Activated naive CD4-positive, alpha-beta T cell treated with anti-CD3 and anti-CD28 coated beads, Interleukin-2, amount 50 U/mL, for 24 hours (primary cell): ENCODE measurements around the gene GABPB2.

Experiments
- H3K27ac Mint-ChIP-seq: one replicate; pipeline ENCODE4 v1.8.0; 2021; ENCODE audit warnings: mild to moderate bottlenecking, mixed read lengths
- H3K27me3 Mint-ChIP-seq: one replicate; pipeline ENCODE4 v1.8.0; 2021; ENCODE audit warnings: mixed read lengths
- H3K36me3 Mint-ChIP-seq: one replicate; pipeline ENCODE4 v1.8.0; 2021; ENCODE audit warnings: mixed read lengths
- H3K4me1 Mint-ChIP-seq: one replicate; pipeline ENCODE4 v1.8.0; 2021; ENCODE audit warnings: mixed read lengths
- H3K4me3 Mint-ChIP-seq: one replicate; pipeline ENCODE4 v1.8.0; 2021; ENCODE audit warnings: mild to moderate bottlenecking, mixed read lengths
- H3K9me3 Mint-ChIP-seq: one replicate; pipeline ENCODE4 v1.8.0; 2021; ENCODE audit warnings: mixed read lengths

Gene GABPB2

DNA sequence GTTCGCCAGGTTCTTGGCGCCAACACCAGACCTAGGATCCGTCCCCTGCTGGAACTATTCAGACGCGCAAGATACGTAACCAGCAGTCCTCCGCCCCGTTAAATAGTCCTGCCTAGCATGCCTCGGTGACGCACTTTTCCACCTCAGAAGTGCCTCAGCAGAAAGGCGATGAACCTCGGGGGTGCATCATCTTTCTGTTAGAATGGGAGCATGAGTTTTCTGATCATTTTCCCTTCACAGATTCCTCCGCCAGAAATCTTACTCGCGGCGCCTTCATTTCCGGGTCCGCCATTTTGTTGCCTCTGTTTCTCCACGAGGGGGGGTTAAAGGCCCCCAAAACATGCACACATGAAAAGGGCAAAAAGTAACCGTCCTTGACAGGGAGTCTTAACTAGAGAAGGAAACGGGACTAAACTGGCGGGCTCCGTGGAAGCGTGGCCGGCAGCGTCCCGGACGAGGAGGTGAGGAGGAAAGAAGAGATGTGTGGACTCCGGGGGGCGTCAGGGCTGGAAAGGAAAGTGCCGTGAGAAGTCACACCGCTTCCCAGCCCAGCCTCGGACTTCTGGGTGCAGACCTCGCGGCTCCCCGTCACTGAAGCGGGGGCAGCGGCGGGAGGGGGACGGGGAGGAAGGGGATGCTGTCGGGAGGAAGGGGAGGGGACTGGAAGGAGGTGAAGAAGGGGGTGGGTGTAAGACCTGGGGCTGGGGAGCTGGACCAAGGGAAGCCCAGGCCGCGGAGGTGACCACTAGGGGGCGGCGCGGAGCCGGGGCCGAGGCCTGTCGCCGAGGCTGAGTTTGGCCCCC, at the start of gene GABPB2:
Gene GABPB2, plus strand, starts transcription at position 288 of the 803 bp plus-strand sequence. CDS start 17,429 bp downstream, outside the sequence.
- Mint-ChIP-seq H3K9me3 (no peaks in the 10 kb centered on the region), H3K27me3 (no peaks in the 10 kb centered on the region), H3K36me3 (peaks cover 3% of the 10 kb centered on the region), H3K4me1 (peaks cover 25% of the 10 kb centered on the region), H3K4me3 (peak within 1 kb of the TSS; percentile 95), H3K27ac (peak within 1 kb of the TSS; percentile 100)

DNA sequence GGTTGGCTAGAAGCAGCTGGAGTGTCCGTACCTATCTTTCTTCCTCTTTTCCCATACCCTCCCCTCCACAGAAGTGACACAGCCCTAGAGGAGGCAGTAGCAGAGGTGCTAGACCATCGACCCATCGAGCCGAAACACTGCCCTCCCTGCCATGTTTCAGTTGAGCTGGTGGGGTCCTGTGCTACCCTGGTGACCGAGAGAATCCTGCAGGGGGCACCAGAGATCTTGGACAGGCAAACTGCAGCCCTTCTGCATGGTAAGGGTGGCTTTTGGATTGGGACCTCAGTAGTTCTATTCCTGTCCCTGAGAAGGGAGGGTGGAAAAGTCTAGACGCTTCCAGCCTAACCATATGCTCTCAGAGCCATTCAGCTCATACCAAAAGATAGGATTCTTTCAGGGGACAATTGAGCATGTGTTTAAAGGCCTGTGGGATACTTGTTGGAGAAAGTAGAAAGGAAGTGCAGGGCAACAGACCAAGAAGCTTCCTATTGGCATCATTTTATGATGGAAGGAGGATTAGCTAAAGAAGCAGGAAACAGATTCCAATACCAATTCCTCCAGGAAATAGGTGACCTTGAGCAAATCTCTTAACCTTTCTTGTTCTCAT, 45.9 kb upstream of the GABPB2 start:
- Mint-ChIP-seq H3K27me3 (no peaks in the 10 kb centered on the region), H3K36me3 (peaks cover 6% of the 10 kb centered on the region), H3K4me1 (peaks cover 6% of the 10 kb centered on the region), H3K9me3 (no peaks in the 10 kb centered on the region), H3K4me3 (no peak overlapping the region), H3K27ac (peak overlapping the region; percentile 84)

GRCh38 chr1:151026460-151026859, 44.1 kb upstream of the GABPB2 start:
- H3K4me3 Mint-ChIP-seq, result no peak overlapping the region

GRCh38 chr1:151032164-151032563, 38.4 kb upstream of the GABPB2 start:
- Mint-ChIP-seq H3K9me3 (no peaks in the 10 kb centered on the region), H3K4me3 (no peak overlapping the region), H3K4me1 (peaks cover 18% of the 10 kb centered on the region), H3K36me3 (peaks cover 10% of the 10 kb centered on the region), H3K27ac (no peak overlapping the region), H3K27me3 (no peaks in the 10 kb centered on the region)

More at GRCh38 chr1:151026460-151026859, 44.1 kb upstream of the GABPB2 start:
- Mint-ChIP-seq H3K27me3 (no peaks in the 10 kb centered on the region), H3K4me1 (peaks cover 6% of the 10 kb centered on the region), H3K9me3 (no peaks in the 10 kb centered on the region), H3K36me3 (peaks cover 7% of the 10 kb centered on the region), H3K27ac (no peak overlapping the region)

DNA sequence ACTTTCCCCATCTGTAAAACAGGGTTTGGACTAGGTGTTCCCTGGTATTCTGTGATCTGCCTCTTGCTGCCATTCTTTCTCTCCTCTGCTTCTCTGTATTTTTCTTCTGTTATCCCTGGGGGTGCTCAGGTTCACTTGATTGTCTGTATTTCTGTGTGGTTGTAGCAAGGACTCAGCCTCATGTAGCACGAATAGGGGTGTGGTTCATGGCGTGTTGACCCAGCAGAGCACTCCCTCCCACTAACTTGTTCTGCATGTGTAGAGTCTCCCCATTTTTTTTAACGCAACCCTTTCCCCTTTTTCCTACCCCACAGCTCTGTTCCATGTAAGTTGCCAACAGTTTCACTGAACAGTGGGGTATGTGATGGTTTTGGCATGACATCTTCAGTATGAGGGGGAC, 35.4 kb upstream of the GABPB2 start:
- H3K9me3 Mint-ChIP-seq, result no peaks in the 10 kb centered on the region
- H3K36me3 Mint-ChIP-seq, result peaks cover 9% of the 10 kb centered on the region
- peaks cover 19% of the 10 kb centered on the region for H3K4me1 Mint-ChIP-seq
- no peak overlapping the region for H3K4me3 Mint-ChIP-seq
- peak overlapping the region; percentile 42 for H3K27ac Mint-ChIP-seq
- H3K27me3 Mint-ChIP-seq, result no peaks in the 10 kb centered on the region

DNA sequence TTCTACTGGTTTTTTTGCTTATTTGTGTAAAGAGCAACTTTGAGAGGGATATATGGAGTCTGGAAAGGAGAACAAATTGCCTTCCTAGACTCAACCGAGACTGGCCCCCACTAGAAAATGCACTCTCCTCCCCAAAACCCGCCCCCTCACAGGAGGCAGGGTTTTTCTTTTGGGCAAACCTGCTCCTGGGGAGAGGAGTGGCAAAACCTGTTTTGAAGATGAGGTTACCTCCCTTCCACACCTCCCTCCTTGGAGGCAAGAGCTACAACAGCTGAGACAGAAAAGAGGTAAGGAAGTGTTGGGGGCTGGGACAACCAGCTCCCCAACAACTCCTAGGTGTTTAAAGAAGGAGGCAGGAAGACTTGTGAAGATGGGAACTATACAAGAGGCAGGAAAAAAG, 34.2 kb upstream of the GABPB2 start, which contains the start of gene BNIPL:
Gene BNIPL, plus strand, starts transcription at position 231 of the 400 bp plus-strand sequence. Its CDS starts 140 bp downstream, at position 371.
- no peaks in the 10 kb centered on the region for H3K27me3 Mint-ChIP-seq
- H3K36me3 Mint-ChIP-seq, result peaks cover 7% of the 10 kb centered on the region
- H3K4me3 Mint-ChIP-seq, result no peak within 1 kb of the TSS
- peaks cover 23% of the 10 kb centered on the region for H3K4me1 Mint-ChIP-seq
- H3K9me3 Mint-ChIP-seq, result no peaks in the 10 kb centered on the region
- H3K27ac Mint-ChIP-seq, result peak within 1 kb of the TSS; percentile 43

DNA sequence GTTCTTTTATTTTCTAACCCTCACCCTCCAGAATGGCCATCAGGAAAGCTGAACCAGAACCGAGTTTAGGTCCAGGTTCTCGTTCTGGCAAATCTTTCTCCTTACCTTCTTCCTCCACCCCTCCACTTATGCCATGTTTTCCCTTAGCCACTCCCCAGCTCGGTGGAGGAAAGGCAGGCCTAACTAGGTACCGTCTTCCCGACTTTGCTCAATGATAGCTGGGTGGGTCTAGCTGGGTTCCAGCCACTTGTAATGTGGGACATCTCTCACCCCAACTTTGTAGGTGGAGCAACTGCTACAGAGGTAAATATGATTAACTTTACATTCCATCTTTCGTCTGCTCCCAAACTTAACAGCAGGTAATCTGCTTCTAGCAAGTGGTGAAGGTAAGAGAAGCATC, 33.5 kb upstream of the GABPB2 start:
- H3K27ac Mint-ChIP-seq, result peak overlapping the region; percentile 15
- H3K4me3 Mint-ChIP-seq, result no peak overlapping the region
- peaks cover 7% of the 10 kb centered on the region for H3K36me3 Mint-ChIP-seq
- H3K9me3 Mint-ChIP-seq, result no peaks in the 10 kb centered on the region
- H3K4me1 Mint-ChIP-seq, result peaks cover 23% of the 10 kb centered on the region
- H3K27me3 Mint-ChIP-seq, result no peaks in the 10 kb centered on the region

DNA sequence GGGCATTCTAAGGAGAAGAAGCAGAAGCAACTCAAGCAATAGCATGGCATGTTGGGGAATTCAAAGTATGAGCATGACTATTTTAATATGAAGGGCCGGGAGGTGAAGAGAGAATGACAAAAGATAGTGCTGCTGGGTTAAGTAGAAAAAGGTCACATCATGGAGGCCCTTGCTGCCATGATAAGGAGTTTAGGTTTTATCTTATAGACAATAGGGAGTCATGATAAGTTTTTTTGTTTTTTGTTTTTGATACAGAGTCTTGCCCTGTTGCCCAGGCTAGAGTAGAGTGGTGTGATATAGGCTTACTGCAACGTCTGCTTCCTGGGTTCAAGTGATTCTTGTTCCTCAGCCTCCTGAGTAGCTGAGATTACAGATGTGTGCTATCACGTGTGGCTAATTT, 31.0 kb upstream of the GABPB2 start:
- H3K4me1 Mint-ChIP-seq, result peaks cover 39% of the 10 kb centered on the region
- H3K4me3 Mint-ChIP-seq, result no peak overlapping the region
- no peak overlapping the region for H3K27ac Mint-ChIP-seq
- no peaks in the 10 kb centered on the region for H3K27me3 Mint-ChIP-seq
- H3K36me3 Mint-ChIP-seq, result peaks cover 5% of the 10 kb centered on the region
- no peaks in the 10 kb centered on the region for H3K9me3 Mint-ChIP-seq

DNA sequence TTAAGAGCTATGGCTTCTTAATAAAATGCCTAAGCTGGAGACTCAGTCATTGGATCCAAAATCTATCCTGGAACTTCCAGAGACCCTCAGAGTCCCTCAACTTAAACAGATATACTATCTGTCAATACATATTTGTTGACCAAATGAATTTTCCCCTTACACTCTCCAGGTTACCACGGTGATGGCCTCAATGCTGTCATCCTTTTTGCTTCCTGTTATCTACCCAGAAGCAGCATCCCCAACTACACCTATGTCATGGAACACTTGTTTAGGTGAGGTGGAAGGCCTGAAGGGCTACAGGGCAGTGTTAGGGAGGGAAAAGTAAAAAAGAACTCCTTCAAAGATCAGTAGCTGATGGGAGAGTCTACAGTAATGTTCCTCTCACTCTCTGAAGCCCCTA, 27.4 kb upstream of the GABPB2 start:
- Mint-ChIP-seq H3K4me1 (peaks cover 46% of the 10 kb centered on the region), H3K36me3 (peaks cover 5% of the 10 kb centered on the region), H3K4me3 (no peak overlapping the region), H3K9me3 (no peaks in the 10 kb centered on the region), H3K27me3 (no peaks in the 10 kb centered on the region), H3K27ac (no peak overlapping the region)

GRCh38 chr1:151047591-151047924, 23.0 kb upstream of the GABPB2 start, which contains the start of gene C1orf56:
Gene C1orf56 (plus strand): TSS chr1:151047751. CDS start chr1:151047848, 97 bp downstream.
- Mint-ChIP-seq H3K27ac (peak within 1 kb of the TSS; percentile 85), H3K4me1 (peaks cover 83% of the 10 kb centered on the region), H3K36me3 (peaks cover 8% of the 10 kb centered on the region), H3K27me3 (no peaks in the 10 kb centered on the region), H3K9me3 (no peaks in the 10 kb centered on the region), H3K4me3 (peak within 1 kb of the TSS; percentile 92)

DNA sequence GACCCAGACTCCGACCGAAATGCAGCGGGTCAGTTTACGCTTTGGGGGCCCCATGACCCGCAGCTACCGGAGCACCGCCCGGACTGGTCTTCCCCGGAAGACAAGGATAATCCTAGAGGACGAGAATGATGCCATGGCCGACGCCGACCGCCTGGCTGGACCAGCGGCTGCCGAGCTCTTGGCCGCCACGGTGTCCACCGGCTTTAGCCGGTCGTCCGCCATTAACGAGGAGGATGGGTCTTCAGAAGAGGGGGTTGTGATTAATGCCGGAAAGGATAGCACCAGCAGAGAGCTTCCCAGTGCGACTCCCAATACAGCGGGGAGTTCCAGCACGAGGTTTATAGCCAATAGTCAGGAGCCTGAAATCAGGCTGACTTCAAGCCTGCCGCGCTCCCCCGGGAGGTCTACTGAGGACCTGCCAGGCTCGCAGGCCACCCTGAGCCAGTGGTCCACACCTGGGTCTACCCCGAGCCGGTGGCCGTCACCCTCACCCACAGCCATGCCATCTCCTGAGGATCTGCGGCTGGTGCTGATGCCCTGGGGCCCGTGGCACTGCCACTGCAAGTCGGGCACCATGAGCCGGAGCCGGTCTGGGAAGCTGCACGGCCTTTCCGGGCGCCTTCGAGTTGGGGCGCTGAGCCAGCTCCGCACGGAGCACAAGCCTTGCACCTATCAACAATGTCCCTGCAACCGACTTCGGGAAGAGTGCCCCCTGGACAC, 22.5 kb upstream of the GABPB2 start:
- H3K9me3 Mint-ChIP-seq, result no peaks in the 10 kb centered on the region
- no peaks in the 10 kb centered on the region for H3K27me3 Mint-ChIP-seq
- H3K4me3 Mint-ChIP-seq, result peak overlapping the region; percentile 92
- H3K36me3 Mint-ChIP-seq, result peaks cover 8% of the 10 kb centered on the region
- H3K4me1 Mint-ChIP-seq, result peaks cover 83% of the 10 kb centered on the region
- peak overlapping the region; percentile 85 for H3K27ac Mint-ChIP-seq

DNA sequence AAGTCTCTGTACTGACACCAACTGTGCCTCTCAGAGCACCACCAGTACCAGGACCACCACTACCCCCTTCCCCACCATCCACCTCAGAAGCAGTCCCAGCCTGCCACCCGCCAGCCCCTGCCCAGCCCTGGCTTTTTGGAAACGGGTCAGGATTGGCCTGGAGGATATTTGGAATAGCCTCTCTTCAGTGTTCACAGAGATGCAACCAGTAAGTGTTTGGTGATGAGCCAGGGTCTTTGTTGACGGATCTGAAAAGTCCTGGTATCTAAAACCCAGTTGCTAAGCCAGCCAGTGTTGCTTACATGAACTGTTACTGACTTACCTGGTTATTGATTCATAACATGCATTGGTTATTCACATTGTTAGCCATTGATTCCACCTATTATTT, 21.9 kb upstream of the GABPB2 start:
- Mint-ChIP-seq H3K27ac (peak overlapping the region; percentile 12), H3K36me3 (peaks cover 8% of the 10 kb centered on the region), H3K4me1 (peaks cover 83% of the 10 kb centered on the region), H3K9me3 (no peaks in the 10 kb centered on the region), H3K27me3 (no peaks in the 10 kb centered on the region), H3K4me3 (peak overlapping the region; percentile 92)

- Mint-ChIP-seq H3K9me3 (no peaks in the 10 kb centered on the region), H3K27ac (no peak overlapping the region), H3K27me3 (no peaks in the 10 kb centered on the region), H3K4me1 (peaks cover 86% of the 10 kb centered on the region), H3K4me3 (peak overlapping the region; percentile 9), H3K36me3 (peaks cover 11% of the 10 kb centered on the region)
These were observed 21.1 kb upstream of the GABPB2 start for GRCh38 chr1:151049458-151049857.

- no peak overlapping the region for H3K4me3 Mint-ChIP-seq
- peak overlapping the region; percentile 68 for H3K27ac Mint-ChIP-seq
- H3K9me3 Mint-ChIP-seq, result no peaks in the 10 kb centered on the region
- H3K27me3 Mint-ChIP-seq, result no peaks in the 10 kb centered on the region
- H3K36me3 Mint-ChIP-seq, result peaks cover 14% of the 10 kb centered on the region
- peaks cover 89% of the 10 kb centered on the region for H3K4me1 Mint-ChIP-seq
These were observed 20.4 kb upstream of the GABPB2 start for GRCh38 chr1:151050051-151050688.

GRCh38 chr1:151051356-151052009, 19.1 kb upstream of the GABPB2 start:
- Mint-ChIP-seq H3K27ac (peak overlapping the region; percentile 46), H3K36me3 (peaks cover 14% of the 10 kb centered on the region), H3K9me3 (no peaks in the 10 kb centered on the region), H3K4me3 (no peak overlapping the region), H3K4me1 (peaks cover 94% of the 10 kb centered on the region), H3K27me3 (no peaks in the 10 kb centered on the region)
